HG03565 (cell line): ENCODE data around the gene KBTBD2.
A peak's percentile ranks its signal among the peaks of the same experiment; 100 is the strongest.
"Not testable (repeated sequence)": the region's sequence is repeated elsewhere in the genome, so short reads cannot be mapped to it uniquely, and the experiment has no call there.

Experiments used
- ATAC-seq: cut with Tn5 transposase; IDR thresholded peaks from one replicate; pipeline ENCODE4 v1.9.1; 2021; ENCODE audit warnings: mild to moderate bottlenecking, moderate library complexity; ENCODE audit not compliant: unreplicated experiment

Gene KBTBD2

DNA sequence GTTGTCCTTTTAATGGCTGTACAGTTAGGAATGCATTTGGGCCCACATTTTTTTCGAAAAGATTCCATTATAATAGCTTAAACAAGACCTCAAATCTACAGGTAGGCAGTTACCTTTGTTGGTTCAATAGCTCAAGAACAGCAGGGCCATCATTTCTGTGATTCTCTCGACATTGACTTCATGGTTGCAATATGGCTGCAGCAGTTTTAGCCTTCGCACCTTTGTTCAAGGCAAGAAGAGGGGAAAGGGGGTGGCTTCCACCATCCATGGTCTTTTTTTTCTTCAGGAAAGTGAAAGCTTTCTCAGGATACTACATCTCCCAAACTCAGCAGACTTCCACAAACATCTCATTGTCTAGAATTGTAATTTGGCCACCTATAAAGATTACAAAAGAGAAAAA is 2.2 kb upstream of the KBTBD2 start:
- no peak for ATAC-seq

DNA sequence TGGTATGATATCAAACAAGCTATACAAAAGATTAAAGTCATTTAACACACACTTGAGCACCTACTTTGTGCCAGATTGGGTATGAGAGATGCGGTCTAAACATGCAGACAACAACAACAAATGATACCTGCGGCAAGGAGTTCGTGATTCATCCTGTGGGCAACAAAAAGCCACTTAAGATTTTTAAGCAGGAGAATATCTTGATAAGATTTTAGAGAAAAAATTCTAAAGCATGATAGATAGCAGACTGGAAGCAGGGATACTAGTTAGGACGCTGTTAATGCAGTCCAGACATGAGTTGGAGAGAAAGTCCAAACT is 1.6 kb upstream of the KBTBD2 start:
- ATAC-seq, result no peak

DNA sequence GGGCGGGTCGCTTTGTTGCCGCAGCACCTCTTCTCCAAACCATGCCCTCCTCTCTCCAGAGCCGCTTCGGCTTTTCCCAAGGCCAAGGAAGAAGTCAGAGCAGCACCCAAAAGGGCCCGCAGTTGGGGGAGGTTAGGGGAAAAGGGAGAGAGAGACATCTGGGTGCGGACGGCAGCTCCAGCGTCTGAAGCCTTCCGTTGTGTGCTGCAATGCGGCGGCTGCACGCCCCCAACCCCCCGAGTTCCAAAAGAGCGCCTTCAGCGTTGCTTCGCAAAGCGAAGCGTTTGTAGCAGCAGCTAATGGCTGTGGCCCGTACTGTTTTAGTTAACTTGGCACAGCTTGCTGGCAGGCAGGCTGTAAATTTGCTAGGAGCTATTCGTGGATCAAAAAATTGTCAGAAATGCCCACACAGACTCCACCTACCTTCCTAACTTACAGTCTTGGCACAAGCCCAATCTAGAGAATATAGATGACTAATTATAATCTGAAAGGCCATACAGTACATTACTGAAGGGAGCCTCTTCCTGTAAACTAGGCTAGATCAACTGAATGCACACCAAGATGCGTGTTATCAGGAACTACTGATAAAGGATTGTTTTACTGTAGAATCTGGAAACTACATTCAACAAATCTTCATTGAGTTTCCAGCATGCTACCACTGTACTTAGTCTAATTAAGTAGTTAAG is 1.1 kb upstream of the KBTBD2 start:
- ATAC-seq, result no peak

DNA sequence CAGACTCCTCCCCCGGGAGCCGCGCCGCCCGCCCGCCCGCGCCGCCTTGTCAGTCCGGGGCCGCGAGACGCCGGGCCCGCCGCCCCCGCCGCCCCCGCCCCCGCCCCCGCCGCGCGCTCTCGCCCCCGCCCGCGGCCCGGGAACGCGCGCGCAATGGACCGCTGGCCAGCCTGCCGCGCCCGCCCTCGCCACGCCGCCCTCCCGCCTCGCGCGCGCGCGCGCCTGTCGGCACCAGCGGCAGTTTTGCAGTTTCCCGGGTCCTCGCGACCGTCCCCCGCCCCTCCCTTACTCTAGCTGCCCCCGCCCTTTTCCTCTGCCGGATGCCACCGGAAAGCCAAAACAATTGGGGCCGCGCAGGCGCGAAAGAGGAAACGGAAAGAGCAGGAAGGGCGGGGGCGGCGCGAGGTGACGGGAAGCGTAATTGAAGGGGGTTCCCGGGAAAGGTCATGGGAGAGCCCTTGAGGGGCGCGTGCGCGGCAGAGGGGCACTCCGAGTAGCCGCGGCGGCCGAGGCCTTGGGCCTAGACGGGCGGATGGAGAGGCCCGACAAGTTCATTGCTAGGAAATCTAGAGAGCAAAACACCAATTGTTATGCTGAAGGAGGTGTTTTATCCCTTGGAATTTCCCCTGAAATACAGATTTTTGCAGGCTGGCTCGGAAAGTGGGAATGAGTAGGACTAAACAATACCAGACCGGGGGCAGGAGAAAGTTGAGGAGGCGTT is 400 bp upstream of the KBTBD2 start:
- ATAC-seq, result peak; percentile 38

DNA sequence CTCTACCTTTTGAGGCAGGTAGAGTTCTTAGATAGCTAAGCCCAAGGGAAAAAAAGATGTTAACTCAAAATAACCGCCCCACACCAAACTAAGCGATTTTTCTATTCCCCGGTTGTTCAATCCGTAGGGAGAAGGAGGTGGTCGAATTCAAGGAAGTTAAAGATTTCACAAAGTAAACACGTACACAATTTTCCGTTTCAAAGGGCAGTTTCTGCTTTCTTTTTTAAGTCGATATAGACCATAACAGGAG is 842 bp downstream of the KBTBD2 start:
- no peak for ATAC-seq

DNA sequence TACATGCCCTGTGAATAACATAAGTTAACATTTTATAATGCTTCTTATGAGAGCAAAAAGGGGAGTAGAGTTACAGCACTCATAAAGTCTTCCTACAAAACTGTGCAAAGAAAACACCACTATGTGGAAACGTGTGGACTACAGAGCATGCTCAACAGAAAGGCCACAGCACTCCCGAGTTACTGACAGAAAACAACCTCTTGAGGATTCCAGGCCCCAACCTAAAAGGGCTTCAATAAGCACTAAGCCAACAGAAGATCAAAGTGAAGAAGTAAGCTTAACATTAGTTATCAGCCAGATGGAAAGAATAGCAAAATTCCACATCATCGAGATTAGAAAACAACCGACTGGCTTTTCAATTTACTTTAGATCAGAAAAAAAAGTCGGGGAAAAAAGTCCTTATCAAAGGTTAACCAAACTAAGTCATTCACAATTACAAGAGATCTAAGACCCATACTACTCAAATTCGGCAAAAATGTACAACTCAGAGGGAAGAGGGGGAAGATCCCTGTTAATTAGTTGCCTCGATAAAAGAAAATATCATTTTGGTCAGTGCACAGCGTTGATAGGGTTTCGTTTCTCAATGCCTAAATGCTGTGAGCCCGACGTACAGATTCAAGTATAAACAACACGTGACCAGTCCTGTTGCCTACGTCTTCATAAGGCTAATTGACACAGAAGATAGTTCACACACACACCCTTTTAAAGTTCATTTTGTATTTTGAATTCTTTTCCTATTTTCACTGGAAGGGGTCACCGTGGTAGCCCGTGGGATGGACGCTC is 1.4 kb downstream of the KBTBD2 start:
- ATAC-seq, result peak; percentile 31

DNA sequence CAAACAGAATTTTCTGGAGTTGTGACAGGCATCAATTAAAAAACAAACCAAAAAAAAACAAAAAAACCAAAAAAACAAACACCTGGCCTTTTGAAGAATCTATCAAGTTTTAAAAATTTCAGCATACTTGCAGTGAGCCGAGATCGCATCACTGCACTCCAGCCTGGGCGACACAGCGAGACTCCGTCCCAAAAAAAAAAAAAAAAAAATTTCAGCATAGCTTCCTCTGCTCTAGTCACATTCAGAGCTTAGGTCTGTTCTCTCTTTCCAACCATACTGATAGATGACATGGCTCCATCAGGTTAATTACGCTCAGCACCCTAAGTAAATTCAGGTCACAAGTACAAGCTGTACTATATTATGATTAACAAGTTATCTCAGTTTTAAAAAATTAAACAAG is 3.1 kb downstream of the KBTBD2 start:
- no peak for ATAC-seq

DNA sequence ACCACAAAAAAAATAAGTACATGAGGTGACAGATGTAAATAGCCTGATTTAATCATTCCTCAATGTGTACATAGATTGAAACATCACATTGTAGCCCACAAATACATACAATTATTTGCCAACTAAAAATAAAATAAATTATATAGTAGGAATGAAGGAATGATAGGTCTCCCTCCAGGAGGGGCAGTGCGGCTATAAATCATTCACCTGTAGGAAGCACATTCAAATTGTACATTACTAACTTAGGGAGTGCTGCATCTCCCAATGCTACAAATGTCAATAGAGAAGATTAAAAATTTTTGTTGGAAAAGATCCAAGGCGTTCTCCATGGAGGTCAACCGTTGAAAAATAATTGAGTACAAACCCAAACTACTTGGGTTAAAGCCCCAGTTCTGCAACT is 4.2 kb downstream of the KBTBD2 start:
- no peak for ATAC-seq

DNA sequence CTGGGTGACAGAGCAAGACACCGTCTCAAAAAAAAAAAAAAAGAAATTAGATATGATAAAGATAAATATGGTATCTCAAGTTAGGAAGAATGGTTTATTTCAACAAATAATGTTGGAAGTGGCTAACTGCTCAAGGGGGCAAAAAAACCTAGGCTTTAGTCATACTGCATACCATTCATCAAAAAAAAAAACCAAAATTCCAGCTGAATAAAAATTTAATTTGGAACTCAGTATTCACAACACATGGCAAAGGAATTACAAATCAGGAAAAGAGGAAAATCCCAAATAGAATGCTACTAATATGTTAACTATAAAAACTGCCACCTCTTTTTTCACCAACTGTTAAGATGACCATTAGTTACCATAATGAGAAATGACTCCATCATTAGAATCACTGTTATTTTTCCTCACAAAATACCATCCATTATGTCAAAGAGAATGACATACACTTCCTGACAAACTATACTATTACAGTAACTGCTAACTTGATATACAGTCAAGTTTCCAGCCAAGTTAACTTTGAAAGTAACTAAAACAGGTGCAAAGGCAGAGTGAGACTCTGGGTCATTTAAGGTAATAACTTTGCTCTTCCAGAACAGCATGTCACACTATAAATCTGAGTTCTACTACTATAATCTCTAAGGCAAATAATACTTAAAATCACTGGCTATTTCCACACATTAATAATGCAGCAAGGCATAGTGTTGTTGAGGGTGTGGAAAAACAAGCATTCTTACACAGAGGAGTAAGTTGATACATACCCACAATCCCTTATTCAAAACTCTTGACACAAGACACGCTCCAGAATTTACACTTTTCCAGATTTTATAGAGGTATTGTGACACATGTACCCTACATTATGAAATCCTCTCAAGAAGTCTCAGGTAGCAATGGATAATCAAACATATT is 10.2 kb downstream of the KBTBD2 start:
- ATAC-seq, result no peak

DNA sequence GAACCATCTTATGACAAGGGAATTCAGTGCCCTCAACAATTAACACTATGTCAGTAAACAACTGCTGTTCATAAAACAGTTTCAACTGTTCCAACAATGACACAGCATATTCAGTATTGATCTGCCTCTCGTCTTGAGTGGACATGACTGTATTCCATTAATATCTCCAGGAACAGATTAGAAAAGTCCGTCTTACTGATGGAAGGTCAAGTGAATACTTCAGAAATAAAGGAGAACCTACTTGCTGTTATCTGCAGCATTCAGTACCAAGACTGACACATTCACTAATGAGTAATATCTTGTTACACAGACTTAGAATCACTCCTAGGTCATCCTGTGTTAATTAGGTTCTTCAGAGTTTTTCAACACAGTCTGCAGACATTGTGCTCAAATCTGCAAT is 12.1 kb downstream of the KBTBD2 start:
- peak; percentile 39 for ATAC-seq

DNA sequence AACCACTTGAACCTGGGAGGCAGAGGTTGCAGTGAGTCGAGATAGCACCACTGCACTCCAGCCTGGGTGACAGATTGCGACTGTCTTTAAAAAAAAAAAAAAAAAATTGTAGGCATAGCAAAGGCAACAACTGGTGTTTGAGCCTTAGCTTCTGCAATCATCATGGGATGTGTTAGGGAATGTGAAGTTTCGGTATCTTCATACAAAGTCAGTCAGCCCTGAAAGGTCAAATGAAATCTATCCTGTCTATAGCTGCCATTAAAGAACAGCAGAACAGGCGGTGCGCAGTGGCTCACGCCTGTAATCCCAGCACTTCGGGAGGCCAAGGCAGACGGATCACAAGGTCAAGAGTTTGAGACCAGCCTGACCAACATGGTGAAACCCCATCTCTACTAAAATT is 13.5 kb downstream of the KBTBD2 start:
- not testable (repeated sequence) for ATAC-seq

DNA sequence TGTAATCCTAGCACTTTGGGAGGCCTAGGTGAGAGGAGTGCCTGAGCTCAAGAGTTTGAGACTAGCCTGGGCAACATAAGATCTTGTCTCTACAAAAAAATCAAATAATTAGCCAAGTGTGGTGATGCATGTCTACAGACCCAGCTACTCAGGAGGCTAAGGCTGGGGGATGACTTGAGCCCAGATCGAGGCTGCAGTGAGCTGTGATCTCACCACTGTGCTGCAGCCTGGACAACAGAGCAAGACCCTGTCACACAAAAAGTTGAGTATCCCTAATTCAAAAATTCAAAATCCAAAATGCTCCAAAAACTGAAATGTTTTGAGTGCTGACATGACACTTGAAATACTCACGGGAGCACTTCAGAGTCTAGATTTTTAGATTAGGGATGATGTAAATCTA is 19.1 kb downstream of the KBTBD2 start:
- no peak for ATAC-seq

DNA sequence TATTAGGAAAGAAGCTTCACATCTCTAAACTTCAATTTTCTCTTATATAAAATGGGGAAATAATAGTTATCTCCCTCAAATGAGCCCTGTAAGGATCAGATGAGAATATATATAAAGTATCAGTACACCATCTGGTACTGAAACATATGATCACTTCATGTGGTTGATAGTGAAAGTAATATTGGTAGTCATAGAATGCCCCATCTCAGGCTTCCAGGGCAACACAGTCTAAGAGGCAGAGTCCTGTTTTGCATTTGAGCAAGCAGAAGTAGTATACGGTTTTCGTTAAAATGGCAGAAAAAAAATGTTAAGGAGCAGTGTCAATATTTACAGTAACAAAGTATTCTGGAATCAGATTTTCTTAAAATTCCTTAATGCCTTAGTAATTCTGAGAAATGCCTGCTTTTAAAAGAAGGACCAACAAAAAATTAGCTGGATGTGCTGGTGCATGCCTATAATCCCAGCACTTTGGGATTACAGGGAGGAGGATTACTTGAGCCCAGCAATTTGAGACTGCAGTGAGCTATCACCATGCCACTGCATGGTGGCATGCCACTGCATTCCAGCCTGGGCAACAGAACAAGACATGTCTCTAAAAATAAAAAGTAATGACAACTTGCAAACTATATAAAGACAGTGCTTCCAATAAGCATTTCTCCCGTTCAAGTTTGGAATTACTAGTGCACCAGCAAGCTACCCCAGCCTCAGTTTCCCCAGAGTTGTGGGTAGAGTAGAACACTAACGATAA is 19.8 kb downstream of the KBTBD2 start:
- ATAC-seq, result no peak

DNA sequence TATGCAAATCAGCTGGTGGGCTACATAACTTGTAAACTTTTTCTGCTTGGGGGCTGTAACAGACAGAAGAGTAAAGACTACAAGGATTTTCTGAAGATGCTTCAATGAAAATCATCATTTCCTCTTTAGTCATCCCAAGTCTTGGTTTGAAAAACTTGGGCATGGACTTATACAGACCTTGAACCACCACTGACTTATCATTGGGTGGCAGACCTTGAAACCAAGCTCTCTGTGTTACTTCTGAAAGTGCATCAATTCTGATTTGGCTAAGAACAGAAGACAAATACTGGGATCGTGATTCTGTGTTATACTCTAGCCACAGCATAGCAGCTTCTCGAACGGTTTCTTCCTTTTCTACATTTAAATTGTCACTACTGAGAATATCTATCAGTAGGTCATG is 21.3 kb downstream of the KBTBD2 start:
- no peak for ATAC-seq

DNA sequence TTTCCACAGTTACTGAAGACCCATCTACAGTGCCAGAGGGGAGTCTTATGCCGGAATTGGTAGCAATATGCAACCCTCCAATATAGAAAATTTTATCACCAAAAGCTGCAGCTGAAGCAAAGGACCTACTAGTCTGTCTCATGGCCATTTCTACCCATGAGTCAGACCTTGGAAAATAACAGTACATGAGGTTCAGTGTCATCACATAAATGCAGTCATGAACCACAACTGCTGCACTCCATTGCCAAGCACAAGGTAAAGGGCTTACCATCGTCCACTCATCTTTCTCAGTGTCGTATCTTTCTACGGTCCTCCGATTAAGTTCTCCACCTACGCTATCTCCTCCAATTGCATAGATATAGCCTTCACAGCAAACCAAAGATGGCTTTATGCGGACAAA is 21.8 kb downstream of the KBTBD2 start:
- no peak for ATAC-seq

DNA sequence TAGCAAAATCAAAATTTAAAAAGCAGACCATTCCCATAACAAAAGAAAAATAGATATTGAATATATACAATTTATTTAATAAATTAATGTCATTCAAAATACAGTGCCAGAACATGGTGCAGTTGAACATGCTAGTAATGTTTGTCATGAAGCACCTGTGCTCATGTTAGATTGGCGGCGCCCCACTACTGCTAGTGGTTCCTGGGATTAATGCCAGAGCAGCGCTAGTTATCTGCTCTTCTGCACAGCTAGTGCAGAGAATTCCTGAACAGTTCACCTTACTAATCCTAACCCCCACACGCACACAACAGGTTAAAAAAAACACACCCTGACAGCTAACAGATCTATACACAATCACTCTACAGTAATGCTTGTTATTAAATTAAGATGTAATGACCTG is 23.4 kb downstream of the KBTBD2 start:
- ATAC-seq, result no peak

DNA sequence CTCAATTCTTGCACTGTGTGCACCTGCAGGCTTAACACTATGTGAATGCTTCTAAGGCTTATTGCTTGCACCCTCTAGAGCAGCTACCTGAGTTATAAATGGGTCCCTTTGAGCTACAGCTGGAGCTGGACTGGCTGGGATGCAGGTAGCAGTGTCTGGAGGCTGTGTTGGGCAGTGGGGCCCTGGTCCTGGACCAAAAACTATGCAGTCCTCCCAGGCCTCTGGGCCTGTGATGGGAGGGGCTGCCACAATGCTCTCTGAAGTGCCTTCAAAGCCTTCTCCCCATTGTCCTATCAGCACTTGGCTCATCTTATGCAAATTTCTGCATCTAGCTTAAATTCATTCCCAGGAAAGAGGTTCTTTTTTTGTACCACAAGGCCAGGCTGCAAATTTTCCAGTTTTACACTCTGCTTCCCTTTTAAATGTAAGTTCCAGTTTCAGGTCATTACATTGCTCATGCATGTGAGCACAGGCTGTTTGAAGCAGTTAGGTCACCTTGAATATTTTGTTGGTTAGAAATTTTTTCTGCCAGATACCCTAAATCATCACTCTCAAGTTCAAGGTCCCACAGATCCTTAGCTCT is 26.0 kb downstream of the KBTBD2 start:
- no peak for ATAC-seq

DNA sequence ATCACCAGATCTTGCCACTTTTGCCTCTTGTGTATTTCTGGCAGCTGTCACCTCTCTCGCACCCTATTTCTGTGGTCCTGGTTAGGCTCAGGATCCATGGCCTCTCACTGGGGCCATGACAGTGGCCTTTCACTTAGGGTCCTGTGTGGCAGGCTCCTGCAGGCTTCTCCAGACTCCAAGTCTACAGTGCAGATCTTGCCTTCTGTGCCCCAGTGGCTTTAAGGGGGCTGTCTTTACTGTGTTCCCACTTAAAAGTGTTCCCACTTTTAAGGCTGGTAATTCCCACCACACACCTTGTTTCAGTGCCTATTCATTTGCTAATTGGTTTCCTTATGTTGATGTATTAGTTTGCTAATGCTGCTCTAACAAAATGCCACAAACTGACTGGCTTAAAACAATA is 27.7 kb downstream of the KBTBD2 start:
- ATAC-seq, result not testable (repeated sequence)

DNA sequence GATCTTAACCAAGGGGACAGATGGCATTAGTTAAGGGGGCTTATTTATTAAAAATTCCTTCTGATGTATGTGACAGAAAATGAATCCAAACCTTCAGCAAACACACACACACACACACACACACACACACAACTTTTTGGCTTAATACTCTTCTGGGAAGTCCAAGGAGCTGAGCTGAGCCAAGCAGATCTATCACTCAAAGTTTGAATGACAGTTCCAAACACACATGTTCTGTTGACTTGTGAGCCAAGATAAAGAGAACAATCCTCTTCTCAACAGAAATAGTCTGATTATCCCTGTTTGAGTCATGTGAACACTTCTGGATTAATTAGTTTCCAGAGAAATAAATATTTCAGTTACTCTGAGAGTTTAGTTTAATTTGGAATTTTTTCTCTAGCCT is 31.5 kb downstream of the KBTBD2 start:
- ATAC-seq, result no peak

DNA sequence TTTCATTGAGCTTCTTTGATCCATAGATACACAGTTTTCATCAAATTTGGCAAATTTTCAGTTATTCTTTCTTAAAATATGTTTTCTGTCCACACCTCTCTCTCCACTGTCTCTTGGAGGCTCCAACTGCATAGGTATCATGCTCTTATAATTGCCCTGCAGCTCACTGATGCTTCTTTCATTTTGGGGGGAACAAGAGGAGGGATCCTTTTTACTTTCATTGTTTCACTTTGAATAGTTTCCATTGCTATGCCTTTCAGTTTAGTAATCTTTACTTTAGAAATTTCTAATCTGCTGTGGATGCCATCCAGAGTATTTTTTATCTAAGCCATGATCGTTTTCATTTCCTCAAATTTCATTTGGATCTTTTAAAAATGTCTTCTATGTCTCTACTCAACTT is 32.9 kb downstream of the KBTBD2 start:
- ATAC-seq, result no peak
